ENCODE measurements around the gene PPP1R14B.

The PPP1R14B gene, protein sequence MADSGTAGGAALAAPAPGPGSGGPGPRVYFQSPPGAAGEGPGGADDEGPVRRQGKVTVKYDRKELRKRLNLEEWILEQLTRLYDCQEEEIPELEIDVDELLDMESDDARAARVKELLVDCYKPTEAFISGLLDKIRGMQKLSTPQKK

DNA sequence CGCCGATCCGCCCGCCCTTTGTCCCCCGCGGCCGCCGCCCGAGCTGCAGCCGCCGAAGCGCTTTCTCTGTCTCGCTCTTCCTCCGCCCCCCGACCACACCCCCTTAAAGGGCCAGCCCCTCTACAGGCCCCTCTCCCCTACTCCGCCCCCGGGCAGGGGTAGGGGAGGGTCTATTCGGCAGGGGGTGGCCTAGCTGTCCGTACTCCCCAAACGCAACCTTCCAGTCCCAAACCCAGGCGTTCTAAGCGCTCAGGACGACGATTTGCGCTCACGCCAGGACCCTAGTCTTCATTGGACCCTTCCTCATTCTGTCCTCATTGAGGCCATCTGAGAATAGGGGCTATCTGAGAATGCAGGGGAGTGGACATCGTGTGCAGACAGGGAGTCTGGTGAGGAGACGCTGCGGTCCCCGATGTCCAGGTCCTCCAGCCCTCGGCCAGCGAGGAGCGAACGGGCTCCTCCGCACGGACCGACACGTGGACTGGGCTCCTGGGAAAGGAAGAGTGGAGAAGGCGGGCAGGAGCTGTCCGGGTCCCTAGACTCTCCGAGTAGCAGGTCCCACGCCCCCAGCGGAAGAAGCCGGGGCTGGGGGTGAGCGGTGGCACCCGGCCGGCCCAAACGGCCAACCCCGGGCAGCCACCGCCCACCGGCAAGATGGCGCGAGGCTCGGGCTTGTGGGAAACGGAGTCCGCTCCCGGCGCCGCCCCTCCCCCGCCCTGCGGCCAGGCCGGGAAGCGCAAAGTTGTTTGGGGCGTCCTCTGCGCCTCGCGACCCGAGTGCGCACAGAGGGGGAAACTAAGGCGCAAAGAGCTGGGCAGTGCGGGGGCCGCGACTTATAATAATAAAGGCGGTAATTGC lies at the start of gene PPP1R14B:
TSS of gene PPP1R14B (minus strand) at position 73 of the 858 bp plus-strand sequence. CDS start 270 bp downstream, outside the sequence.
- no peak for DNase-seq (ENCODE audit: low read depth, low spot score)

DNA sequence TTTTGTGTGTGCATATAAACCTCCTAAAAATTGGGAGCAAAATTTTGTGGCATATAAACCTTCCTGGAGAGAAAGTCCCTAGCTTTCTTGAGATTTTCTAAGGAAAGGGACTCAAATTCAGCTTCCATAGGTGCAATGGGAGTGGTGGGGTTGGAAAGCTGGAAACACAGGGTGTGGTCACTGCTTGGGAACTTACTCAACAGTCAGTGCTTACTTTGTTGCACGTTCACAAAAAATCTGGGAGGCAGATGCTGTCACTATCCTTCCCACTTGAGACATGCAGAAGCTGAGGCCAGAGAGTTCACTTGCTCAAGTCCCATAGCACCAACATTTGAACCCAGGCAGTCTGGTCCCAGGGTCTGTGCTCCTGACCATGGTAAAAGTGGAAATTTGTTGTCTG lies 49.5 kb upstream of the PPP1R14B start:
- DNase-seq (ENCODE audit: low read depth, low spot score), result no peak

DNA sequence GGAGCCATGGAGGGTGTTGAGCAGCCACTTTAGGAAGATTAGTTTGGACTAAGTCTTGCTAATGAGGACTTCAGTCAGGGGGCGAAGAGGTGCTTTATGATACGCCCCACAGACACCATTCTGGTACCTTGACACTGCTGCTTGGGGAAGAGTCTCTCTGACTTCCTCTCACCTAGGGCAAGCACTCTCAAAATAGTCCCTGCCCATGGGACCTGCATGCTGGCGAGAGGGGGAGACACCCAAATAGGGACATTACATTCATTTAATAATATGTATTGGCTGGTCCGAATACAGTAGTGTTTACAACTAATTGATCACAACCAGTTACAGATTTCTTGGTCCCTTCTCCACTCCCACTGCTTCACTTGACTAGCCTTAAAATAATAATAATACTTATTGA lies 49.0 kb upstream of the PPP1R14B start:
- DNase-seq (ENCODE audit: low read depth, low spot score), result no peak

DNA sequence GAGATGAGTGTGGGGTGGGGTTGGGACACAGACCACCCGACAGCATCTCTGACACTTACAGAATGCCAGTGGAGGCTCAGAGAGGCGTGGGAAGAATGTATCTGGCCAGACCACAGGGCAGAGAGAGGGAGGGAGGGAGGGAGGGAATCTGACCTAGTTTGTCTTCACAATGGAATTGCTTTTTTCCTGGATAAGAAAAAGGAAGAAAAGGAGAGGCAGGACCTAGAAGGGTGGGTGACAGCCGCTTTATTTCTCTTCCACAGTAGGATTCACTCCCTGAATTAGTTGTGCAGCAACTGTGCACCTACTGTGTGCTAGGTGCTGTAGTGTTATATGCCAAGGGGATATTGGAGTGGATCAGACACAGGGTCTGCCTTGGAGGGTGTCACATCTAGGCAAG lies 48.0 kb upstream of the PPP1R14B start:
- no peak for DNase-seq (ENCODE audit: low read depth, low spot score)

DNA sequence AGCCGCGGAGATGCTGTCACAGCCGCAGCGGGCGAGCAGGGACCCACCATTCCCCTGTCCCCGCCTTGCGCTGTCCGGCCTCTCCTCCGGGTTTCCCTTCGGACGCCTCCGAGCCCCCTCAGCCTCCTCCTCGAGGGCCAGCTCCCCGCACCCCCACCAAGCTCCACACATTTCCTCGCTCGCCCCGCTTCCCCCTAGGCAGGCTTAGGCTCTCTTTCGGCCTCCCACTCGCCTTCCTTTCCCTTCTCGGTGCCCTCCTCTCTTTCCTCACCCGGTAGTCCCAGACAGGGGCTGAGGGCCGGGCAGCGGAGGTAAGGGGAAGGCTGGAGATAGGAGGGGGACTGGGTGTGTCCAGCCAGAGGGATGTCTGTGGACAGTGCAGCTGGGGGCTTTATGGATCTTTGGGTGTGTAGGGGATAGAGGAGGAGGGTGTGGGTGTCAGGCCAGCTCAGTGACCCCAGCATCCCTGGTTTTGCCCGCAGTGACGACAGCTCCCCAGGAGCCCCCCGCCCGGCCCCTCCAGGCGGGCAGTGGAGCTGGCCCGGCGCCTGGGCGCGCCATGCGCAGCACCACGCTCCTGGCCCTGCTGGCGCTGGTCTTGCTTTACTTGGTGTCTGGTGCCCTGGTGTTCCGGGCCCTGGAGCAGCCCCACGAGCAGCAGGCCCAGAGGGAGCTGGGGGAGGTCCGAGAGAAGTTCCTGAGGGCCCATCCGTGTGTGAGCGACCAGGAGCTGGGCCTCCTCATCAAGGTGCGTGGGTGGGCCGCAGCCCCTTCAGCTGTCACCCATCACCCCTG lies 45.9 kb upstream of the PPP1R14B start:
- no peak for DNase-seq (ENCODE audit: low read depth, low spot score)

DNA sequence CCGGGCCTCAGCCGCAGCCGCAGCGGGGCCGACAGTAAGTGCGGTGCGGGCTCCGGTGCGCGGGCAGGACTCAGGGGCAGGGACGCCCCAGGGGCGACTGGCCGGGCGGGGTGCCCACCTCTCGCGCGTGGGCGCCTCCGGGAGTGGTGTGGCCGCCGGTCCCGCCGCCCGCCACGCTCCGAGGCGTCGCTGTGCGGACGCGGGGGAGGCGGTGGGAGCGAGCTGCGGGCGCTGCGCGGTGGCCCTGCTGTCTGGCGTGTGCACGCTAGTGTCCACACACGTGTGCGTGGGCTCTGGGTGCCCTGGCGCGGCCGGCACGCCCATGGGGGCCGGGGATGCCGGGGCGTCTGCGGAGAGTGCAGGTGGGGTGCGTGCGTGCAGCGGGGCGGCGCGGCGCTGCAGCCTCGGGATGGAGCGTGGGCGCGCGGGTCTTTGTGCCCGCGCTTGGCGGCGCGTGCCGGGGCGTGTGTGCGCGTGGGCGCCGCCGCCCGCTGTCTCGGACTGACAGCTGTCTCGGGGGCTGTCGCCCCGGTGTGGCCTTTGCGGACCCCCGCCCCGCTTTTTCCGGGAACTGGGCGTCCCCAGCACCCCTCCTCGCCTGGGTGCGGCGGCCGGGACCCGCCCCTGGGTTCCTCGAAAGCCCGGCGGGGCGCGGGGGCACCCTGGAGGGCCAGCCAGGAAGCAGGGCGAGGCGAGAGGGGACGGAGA lies 45.2 kb upstream of the PPP1R14B start:
- no peak for DNase-seq (ENCODE audit: low read depth, low spot score)

DNA sequence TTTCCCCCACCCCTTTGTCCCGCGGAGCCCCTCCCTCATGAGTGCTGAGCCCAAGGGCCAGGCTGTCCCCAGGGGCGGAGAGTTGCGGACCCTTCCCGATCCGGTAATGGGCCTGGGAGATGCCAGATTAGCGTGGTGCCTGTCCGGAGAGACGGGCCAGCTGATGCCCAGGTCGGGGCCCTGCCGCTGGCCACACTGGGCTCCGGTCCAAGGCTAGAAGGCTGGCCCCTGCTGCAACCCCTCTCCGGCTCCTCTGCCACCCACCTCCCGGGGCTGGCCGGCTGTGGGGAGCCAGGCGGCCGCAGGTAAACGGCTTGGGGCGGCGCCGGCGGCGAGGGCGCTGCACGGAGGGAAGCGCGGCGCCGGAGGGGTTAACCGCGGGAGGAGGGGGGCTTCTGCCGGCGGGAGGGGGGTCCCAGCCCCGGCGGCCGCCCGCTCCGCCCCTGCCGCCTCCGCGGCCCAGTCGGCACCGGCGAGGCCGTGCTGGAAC lies 44.6 kb upstream of the PPP1R14B start, which contains the start of gene KCNK4:
TSS of gene KCNK4 (plus strand) at position 41 of the 490 bp plus-strand sequence. CDS start 1,717 bp downstream, outside the sequence.
- no peak for DNase-seq (ENCODE audit: low read depth, low spot score)

DNA sequence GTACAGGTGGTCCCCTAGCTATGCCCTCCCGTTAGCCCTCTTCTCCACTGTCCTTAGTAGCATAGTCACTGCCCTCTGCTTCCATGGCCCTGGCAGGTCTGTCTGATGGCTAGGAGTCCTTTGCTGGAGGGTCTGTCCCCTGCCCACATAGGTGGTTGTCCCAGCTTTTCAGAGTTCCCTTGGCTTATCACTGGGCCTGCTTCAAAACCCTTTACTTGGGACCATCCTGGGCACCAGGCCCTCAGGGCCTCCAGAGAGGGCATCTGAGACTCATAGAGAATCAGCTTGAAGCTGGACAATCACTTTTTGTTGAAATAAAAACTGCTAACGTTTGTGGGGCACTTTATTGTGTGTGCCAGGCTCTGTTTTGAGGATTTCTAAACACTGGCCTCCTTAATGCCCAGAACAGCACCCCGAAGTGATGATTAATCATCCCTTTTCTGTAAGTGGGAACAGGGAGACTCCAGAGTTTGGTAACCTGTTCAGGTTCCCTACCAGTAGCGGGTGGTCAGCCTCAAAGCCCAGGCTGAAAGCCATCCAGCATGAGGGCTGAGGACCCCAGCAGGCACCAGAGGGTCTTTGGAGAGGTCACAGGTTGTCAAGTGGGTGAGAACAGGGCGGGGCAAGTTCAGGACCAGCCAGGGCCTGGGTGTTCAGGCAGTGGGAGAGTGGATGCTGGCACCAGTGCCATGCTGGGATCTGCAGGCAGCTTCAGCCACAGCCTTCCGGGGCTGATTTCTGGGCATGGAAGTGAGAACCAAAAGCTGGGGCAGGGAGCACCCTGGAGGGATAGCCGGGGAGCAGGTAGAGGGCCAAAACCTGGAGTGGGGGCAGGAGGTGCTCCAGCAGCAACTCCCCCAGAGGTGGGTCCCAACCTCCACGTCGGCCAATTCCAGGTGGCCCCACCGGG lies 43.9 kb upstream of the PPP1R14B start:
- no peak for DNase-seq (ENCODE audit: low read depth, low spot score)

DNA sequence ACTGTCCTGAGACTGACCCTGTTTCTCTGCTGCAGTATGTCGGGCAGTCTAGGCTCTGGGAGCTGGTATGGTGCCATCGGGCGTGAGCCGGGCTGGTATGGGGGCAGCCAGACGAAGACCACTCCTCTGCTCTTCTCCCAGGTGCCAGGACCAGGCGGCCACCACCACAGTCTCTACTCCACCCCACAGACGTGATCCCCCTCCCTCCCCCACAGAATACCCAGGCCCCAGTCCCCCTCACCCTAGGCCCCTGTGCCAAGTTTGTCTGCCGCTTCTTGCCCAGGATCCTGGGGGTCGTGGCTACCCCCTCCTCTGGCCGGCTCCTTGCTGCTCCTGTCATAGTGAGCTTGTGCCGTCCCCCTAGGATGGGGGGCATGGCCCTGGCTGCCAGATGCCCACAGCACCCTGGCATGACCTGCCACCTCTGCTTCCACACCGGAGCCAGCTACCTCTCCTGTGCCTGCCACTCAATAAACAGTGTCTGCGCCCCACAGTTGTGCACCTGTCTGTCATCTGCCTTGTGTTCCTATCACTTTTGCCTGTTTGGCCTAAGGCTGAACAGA lies 42.3 kb upstream of the PPP1R14B start:
- DNase-seq (ENCODE audit: low read depth, low spot score), result no peak

DNA sequence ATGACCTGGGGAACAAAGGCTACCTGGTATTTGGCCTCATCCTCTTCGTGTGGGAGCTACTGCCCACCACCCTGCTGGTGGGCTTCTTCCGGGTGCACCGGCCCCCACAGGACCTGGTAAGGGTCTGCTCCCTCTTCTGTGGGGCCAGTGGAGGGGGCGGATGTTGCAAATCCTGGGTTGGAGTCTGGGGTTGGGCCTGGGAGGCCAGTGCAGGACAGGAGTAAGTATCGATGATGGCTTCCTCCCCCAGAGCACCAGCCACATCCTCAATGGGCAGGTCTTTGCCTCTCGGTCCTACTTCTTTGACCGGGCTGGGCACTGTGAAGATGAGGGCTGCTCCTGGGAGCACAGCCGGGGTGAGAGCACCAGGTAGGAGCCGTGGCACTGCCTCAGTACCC lies 41.6 kb upstream of the PPP1R14B start:
- no peak for DNase-seq (ENCODE audit: low read depth, low spot score)

DNA sequence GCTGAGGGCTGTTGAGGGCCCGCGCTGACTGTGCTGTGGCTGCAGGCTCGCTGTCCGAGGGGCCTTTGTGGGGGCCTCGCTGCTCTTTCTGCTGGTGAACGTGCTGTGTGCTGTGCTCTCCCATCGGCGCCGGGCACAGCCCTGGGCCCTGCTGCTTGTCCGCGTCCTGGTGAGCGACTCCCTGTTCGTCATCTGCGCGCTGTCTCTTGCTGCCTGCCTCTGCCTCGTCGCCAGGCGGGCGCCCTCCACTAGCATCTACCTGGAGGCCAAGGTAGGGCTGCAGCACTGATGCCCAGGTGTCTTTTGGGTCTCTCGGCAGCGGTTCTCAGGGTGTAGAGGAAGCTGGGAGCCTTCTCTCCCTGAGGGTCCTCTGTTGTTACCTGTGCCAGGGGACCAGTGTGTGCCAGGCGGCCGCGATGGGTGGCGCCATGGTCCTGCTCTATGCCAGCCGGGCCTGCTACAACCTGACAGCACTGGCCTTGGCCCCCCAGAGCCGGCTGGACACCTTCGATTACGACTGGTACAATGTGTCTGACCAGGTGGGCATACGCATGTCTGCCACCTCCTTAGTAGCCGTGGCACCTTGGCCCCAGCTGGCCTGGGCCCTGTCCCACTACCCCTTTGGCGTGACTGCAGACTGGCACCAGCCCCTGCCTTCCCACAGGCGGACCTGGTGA lies 41.1 kb upstream of the PPP1R14B start:
- no peak for DNase-seq (ENCODE audit: low read depth, low spot score)

DNA sequence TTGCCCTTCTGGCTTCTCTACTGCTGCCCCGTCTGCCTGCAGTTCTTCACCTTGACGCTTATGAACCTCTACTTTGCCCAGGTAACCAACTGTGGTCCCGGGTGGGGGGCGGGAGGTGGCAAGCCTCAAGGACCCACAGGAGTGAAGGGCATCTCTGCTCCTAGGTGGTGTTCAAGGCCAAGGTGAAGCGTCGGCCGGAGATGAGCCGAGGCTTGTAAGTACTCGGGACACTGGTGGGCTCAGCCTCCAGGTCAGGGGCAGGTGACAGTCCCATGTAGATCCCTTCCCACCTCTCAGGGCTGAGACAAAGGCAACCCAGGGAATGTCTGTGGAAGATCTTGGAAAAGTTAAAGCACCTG lies 40.0 kb upstream of the PPP1R14B start:
- DNase-seq (ENCODE audit: low read depth, low spot score), result no peak

DNA sequence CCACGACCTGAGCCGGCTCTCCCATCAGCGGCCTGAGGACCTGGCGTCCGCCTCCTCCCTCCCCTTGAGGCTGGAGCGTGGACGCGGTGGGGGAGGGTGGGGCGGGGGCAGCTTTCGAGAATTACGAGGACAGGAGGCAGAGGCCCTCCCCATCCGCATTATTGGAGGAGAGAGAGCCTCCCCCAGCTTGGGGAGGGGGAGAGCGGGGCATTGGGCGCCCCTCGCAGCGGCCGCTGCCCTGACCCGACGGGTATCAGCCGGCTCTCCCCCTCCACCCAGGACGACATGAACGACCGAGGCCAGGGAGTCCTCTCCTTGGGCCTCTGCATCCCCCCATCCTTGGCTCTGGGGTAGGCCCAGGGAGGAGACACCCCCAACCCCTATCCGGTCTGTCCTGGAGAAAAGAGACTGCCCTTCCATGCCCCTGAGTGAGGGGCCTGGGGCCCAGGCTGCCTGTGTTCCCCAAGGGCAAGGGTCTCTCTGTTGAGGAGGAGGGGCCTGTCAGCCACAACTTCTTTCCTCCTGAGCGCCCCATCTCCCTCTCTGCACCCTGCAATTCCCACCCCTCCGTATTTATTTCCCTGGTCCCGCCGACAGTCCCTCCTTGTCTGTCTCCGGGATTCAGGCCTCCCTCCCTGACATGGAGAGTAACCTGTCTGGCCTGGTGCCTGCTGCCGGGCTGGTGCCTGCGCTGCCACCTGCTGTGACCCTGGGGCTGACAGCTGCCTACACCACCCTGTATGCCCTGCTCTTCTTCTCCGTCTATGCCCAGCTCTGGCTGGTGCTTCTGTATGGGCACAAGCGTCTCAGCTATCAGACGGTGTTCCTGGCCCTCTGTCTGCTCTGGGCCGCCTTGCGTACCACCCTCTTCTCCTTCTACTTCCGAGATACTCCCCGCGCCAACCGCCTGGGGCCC lies 39.4 kb upstream of the PPP1R14B start:
- no peak for DNase-seq (ENCODE audit: low read depth, low spot score)

DNA sequence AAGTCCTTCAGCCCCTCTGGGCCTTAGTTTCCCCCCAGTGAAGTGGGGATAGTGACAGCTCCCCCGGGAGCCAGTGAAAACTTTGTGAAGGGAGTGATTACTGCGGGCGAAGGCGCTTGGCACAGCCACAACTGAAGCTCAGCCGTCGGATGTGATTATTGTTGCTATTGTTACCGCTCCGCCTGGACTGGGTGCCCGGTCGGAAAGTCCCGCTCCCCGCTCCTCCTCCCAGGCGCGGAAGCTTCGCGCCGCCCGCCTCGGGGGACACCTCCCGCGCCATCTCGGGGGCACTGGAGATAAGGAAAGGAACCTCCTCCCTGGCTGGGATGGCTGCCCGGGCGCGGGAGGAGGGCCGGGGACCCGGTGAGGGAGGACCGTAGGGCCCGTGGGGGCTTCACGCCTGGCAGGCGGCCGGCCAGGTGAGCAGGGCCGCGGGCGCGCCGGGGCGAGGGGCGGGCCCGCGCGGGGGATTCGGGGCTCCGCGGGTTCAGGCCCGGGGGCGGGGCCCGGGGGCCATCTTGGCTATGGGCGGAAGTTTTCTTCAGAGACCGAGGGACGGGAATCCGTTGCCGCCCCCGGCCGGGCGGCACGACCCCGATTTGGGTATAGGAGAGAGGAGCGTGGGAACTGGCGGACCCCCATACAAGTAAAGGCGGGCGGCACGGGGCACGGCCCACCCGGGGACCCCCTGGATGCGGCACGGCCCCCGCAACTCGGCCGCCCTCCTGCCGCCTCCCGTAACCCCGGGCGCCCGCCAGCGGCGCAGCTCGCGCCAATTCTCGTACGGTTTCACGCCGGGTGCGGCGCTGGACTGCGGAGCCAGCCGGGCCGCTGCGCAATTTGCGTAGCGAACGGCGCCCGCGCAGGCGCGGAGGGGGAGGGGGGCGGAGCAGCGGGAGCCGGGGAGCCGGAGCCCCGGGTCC lies 38.5 kb upstream of the PPP1R14B start, which contains the start of gene GPR137:
TSS of gene GPR137 (plus strand) at position 887 of the 923 bp plus-strand sequence. CDS start 677 bp downstream, outside the sequence.
- no peak for DNase-seq (ENCODE audit: low read depth, low spot score)

DNA sequence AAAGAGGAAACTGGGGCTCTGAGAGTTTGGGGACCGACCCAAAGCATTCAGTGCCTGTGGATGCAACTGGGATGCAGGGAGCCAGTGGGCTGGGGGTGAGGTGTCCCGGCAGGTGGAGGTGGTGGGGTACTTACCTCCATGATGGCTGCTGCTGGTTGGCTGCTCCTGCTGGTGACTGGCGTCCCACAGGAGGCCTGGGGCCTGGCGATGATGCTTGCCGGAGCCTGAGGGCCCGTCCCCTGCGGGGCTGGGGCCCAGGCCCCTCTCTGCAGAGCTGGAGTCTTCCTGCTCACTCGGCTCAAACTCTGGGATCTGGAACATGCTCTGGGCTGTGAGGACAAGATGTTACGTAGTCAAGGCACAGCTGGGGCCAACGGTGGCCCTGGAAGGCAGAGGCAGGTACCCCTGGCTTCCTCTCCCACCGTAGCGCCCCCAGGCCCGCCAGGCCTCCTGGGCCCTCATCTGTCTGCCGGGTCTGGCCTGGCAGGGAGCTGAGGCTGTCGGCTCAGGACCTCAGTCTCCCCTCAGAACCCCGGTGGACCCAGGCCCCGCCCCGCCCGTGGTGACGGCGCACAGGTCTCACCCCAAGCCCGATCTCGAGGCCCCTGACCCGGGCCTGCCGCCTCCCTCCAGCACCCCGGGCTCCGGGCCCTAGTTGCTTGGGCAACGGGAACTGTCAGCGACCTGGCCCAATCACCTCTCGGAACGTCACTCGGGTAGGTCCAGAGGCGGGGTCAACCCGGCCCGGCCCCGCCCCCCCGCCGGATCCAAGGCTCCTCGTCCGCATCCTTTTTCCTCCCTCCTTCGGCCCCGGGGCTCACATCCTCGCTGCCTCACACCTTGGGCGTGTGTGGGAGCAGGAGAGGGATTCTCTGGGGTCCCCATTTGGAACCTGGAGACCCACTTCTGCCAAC lies 37.6 kb upstream of the PPP1R14B start, which contains the start of gene BAD:
TSS of gene BAD (minus strand) at position 618 of the 914 bp plus-strand sequence. CDS start at position 321, 297 bp downstream.
- DNase-seq (ENCODE audit: low read depth, low spot score), result no peak

DNA sequence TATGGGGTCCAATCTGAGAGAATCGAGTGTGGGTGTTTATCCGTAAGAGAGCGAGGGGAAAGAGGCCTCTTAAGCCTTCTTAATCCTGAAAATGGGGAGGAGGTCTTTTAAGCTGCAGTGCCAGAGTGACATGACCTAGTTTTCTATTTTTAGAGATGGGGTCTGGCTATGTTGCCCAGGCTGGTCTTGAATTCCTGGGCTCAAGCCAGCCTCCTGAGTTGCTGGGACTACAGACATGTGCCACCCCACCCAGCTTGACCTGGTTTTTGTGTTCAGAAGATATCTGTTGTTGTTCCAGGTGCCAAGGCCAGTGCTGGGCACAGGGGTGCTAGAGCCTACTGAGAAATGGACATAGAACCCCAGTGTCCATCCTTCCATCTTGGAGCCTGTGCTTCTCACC lies 36.3 kb upstream of the PPP1R14B start:
- DNase-seq (ENCODE audit: low read depth, low spot score), result no peak

Data from iPS DF 19.7 (cell line).